ENCODE data around the gene KRTAP6-1.

The KRTAP6-1 gene, protein sequence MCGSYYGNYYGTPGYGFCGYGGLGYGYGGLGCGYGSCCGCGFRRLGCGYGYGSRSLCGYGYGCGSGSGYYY

DNA sequence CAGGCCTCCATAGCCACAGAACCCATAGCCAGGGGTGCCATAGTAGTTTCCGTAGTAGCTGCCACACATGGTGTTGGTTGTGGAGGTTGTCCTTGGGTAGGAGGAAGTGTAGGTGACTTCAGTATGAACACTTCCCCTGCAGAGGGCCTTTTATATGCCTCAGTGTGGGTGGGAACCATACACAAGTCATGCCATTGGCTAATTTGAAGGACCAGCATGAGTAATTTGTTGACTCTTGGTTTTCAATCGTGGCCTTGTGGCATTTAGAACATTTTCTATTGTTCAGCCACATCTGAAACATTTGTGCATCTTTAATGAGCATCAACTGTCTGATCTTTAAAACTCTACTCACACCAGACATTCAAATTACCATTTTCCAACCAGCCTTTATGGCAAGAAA lies at the start of gene KRTAP6-1:
Gene KRTAP6-1 (minus strand): TSS at position 95 of the 400 bp plus-strand sequence. CDS start 26 bp downstream, at position 69.
- no peak for DNase-seq

GRCh38 chr21:30652891-30653290 lies 39.2 kb upstream of the KRTAP6-1 start:
- no peak for DNase-seq

DNA sequence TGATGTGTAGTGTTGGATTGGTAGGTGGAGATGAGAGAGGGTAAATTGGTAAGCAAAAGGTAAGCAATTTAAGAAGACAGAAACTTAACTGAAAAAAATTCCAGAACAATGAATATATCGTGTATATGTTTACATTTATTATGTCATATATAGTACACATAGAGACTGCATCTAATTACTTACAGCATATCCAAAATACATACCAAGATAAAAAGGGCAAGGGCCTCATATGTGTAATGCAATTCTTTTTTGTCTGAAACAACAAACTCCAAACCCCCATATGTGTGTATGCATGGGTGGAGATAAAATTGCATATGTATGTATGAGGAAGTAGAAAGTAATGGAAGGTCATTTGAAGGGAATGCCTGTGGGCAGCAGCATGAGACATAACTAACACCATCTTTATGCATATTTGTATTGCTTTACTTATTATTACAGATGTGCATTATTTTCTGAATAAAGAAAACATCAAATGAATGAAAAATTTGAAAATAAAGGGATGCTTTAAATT lies 33.2 kb upstream of the KRTAP6-1 start:
- DNase-seq: no peak

DNA sequence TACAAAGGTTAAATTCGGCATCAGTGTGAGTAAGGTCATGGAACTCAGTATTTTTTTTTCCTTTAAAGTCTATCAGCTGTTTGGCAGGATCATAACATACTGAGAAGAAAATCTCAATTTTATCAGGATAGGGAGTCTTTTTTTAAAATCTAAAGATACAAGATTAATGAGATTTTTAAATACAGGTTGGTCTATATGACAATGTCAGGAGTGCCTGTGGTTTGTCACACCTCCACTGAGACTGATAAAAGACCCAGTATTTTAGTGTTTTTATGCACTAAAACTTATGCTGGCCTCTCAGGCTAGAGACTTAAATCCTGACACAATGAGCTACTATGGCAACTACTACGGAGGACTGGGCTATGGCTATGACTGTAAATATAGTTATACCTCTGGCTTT lies 28.8 kb upstream of the KRTAP6-1 start, which contains the start of gene KRTAP20-3:
Gene KRTAP20-3 (plus strand): TSS at position 301 of the 400 bp plus-strand sequence.
- DNase-seq: no peak

GRCh38 chr21:30638686-30639085 lies 25.0 kb upstream of the KRTAP6-1 start:
- DNase-seq: no peak

- DNase-seq: no peak
These were observed 21.2 kb upstream of the KRTAP6-1 start, which contains the start of gene KRTAP20-2 for GRCh38 chr21:30634906-30635305. KRTAP20-2 (plus strand) TSS chr21:30635206; CDS start chr21:30635264, 58 bp downstream.

DNA sequence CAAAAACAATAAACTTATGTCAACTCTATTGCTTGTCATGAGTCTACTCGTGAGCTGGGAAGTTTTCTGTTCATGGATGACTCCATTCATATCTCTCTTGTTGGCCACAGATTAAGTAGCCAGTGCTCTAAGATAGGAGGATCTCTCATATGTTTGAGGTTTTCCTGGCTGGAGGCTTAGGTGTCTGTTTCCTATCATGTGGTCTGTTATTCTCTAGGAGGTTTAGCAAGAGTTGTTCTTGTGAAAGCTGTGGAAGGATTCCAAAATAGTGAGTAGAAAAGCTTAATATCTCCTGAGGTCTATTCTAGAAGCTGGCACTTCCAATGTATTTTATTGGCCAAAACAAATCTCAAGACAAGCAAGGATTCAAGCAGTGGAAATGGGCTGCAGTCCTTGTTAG lies 15.5 kb upstream of the KRTAP6-1 start:
- DNase-seq: no peak

DNA sequence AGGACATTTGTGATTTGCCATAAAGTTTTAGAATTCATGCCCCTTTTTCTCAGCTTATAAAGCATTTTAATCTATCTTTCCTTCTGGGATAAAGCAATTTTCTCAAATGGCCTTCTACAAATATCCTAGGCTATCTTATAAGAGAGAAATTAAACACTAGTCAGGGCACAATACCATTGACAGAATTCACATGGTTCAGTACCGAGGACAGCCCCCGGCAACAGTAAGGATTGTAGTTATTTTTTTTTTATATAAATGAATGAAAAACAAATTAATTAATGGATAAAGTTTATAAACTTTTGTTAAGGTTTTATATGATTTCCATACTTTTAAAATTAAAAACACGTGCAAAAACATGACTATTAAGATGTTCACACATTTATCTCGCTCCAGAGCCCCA lies 14.4 kb upstream of the KRTAP6-1 start:
- DNase-seq: no peak

DNA sequence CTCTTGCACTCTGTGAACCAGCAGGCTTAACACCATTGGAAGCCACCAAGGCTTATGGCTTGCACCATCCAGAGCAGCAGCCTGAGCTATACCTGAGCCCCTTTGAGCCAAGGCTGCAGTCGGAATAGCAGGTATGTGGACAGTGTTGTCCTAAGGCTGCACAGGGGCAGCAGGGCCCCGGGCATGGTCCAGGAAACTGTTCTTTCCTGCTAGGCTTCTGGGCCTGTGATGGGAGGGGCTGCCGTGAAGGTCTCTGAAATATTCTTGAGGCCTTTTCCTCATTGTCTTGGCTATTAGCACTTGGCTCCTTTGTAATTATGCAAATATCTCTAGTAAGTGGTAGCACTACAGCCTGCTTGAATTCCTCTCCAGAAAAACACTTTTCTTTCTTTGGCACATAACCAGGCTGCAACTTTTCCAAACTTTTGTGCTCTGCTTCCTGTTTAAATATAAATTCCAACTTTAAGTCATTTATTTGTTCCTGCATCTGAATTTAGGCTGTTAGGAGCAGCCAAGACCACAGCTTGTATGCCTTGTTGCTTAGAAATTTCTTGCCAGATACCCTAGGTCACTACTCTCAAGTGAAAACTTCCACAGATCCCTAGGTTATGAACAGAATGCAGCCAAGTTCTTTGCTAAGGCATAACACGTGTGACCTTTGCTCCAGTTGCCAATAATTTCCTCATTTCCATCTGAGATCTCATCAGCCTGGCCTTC lies 11.9 kb upstream of the KRTAP6-1 start:
- no peak for DNase-seq

- no peak for DNase-seq
These were observed 9.6 kb upstream of the KRTAP6-1 start for GRCh38 chr21:30623362-30623761.

GRCh38 chr21:30620522-30620921 lies 6.8 kb upstream of the KRTAP6-1 start, which contains the start of gene KRTAP20-4:
KRTAP20-4 (plus strand) TSS chr21:30620627.
- DNase-seq: no peak

GRCh38 chr21:30620080-30620479 lies 6.3 kb upstream of the KRTAP6-1 start:
- DNase-seq: no peak

DNA sequence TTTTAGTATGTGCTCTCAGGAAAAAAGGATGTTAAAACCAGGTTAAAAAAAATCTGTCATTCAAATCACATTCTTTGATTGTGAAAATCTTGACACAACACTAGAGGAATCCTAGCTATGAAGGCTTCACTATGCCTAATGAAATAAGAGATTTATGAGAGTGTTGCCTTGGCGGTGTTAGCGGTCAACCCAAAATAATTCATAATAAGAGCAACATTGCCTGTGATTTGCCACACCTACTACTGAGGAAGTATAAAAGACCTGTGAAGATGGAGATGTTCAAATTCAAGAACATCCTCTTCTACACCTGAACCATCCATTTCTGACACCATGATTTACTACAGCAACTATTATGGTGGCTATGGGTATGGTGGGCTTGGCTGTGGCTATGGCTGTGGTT lies 2.4 kb upstream of the KRTAP6-1 start, which contains the start of gene KRTAP20-1:
Gene KRTAP20-1 (plus strand): TSS at position 301 of the 400 bp plus-strand sequence. CDS start 30 bp downstream, at position 331.
- no peak for DNase-seq

DNA sequence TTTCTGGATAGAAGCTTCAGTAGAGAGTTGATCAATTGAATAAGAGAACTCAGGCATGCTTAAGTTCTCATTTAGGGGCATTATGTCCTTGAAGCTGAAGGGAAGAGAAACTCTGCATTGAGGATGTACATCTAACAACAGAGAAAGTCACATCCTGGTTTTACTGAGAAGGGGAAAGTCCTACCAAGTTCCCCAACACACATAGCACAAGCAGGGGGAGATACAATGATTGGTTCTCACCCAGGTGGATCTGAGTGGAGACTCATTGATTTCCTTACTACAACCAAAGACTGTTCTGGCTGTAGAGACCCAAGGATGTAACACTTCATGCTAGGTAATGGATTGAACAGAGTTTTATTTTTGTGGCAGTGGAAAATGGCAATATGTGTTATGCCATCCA lies 1.5 kb upstream of the KRTAP6-1 start:
- no peak for DNase-seq

DNA sequence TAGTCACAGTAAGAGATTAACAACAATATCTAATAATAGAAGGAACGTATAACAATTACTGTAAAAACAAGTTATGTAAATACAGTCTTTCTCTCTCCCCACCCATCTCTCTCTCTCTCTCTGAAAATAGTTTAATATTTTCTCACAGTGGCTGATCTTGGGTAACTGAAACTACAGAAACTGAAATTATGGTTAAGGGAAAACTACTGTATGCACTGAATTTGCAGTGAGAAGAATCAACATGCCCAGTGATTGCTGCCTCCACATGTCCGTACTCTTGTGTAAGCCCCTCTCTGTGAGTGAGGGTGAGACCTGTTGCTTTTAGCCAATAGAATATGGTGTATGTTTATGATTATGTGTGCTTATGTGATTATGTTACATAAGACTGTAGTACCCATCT lies 1.6 kb downstream of the KRTAP6-1 start:
- DNase-seq: no peak

GRCh38 chr21:30605968-30606367 lies 7.8 kb downstream of the KRTAP6-1 start:
- no peak for DNase-seq

DNA sequence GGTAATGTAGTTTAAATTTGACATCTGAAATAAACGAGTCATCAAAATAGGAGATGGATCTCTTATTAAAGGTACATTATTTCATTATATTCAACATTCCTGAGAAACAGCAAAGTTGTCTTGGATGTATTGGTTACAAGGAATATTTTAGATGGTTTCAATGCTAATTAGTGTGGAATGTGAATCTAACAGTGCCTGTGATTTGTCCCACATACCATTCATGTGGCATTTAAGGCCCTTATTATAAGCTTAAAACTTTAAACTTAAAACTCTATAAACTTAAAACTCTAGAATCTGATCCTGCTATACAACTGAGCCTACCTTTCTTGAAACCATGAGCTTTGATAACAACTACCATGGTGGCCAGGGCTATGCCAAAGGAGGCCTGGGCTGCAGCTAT lies 12.9 kb downstream of the KRTAP6-1 start, which contains the start of gene KRTAP22-1:
Gene KRTAP22-1 (plus strand): TSS at position 301 of the 400 bp plus-strand sequence.
- DNase-seq: no peak

- no peak for DNase-seq
These were observed 14.9 kb downstream of the KRTAP6-1 start, which contains the start of gene KRTAP6-2 for GRCh38 chr21:30598802-30599201. KRTAP6-2 (minus strand) TSS chr21:30598902; CDS start chr21:30598874, 28 bp downstream.

GRCh38 chr21:30592140-30592539 lies 21.6 kb downstream of the KRTAP6-1 start, which contains the start of gene KRTAP6-3:
KRTAP6-3 (plus strand) TSS chr21:30592440; CDS start chr21:30592446, 6 bp downstream.
- no peak for DNase-seq

DNA sequence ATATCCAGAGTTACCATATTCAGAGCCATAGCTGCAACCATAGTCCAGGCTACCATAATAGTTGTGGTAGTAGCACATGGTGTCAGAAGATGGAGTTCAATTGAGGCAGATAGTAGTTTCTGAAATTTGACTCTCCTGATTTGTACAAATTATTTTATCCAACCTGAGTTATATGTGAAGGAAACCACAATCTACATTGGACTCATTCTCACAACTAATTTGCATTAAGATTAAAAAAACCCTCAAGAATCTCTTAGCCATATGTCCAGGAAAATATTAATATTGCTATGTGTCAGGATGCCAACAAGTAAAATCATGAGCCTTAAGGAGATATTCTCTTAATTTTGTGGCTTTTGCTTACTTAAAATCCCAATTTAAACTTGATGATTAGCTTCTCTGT lies 23.4 kb downstream of the KRTAP6-1 start, which contains the start of gene KRTAP22-2:
Gene KRTAP22-2 (minus strand): TSS at position 101 of the 400 bp plus-strand sequence.
- no peak for DNase-seq

- no peak for DNase-seq
These were observed 30.9 kb downstream of the KRTAP6-1 start for GRCh38 chr21:30582870-30583269.

GRCh38 chr21:30580132-30580531 lies 33.6 kb downstream of the KRTAP6-1 start:
- DNase-seq: no peak

DNA sequence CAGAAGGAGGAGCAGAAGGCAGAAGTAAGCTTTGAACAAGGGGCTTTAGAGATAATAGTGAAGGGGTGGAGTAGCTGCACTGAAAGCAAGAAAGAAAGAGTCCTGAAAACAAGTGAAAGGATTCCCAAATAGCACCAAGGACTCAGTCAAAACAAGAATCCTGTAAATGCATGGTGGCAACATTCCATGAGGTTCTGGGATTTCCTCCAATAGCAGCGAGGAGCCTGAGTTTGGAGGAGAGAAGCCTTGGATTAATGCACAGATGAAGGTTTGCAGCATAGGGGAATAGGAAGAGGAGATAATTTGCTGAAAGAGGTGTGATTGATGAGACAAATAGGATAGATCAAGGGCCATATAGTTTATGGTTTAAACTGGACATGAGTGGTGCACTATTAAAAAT lies 34.4 kb downstream of the KRTAP6-1 start:
- no peak for DNase-seq

GRCh38 chr21:30577766-30578165 lies 36.0 kb downstream of the KRTAP6-1 start:
- no peak for DNase-seq

All from activated T-cell treated with anti-CD3 and anti-CD28 coated beads for 4 hours (primary cell).